T-helper 17 cell (primary cell): Measurements from ENCODE around the gene HOXA4. TPM values are rescaled to one million over a fixed set of nuclear protein-coding genes. Genes with fewer than 3 reads are reported as not detected.

Experiments
- ATAC-seq: fragments of 150-1000 bp; cut with Tn5 transposase; 2 replicates; pipeline ENCODE4 v1.10.0; 2021; ENCODE audit warnings: mild to moderate bottlenecking, moderate library complexity
- DNase-seq, 3 donors: peaks; one replicate each; pipeline versions ENCODE4 v3.0.0 to v3.0.0-alpha.2; 2020 to 2021
- H3K9me3 ChIP-seq: one replicate; pipeline ENCODE4 v1.7.0; 2013; ENCODE audit warnings: low read length, mild to moderate bottlenecking; ENCODE audit not compliant: control insufficient read depth, poor library complexity, severe bottlenecking
- H3K27ac Mint-ChIP-seq: one replicate; pipeline ENCODE4 v1.8.0; 2022; ENCODE audit warnings: mild to moderate bottlenecking, moderate library complexity, mixed read lengths
- H3K27me3 Mint-ChIP-seq: one replicate; pipeline ENCODE4 v1.8.0; 2022; ENCODE audit warnings: mixed read lengths
- H3K36me3 Mint-ChIP-seq: one replicate; pipeline ENCODE4 v1.8.0; 2022; ENCODE audit warnings: low read depth, mixed read lengths
- H3K4me1 Mint-ChIP-seq: one replicate; pipeline ENCODE4 v1.8.0; 2022; ENCODE audit warnings: mild to moderate bottlenecking, mixed read lengths
- H3K4me3 Mint-ChIP-seq: one replicate; pipeline ENCODE4 v1.8.0; 2022; ENCODE audit warnings: mild to moderate bottlenecking, moderate library complexity, mixed read lengths
- total RNA-seq, 4 donors: library from RNA in 2 of 4; stranded (reverse) in 2 of 4; gene quantifications; one replicate each; pipeline ENCODE4 v1.2.3 and lab custom pipeline; 2022 to 2026

HOXA4 gene
- total RNA-seq, 2 donors from 2014 or later, result 0.26 TPM; not detected in 1

DNA sequence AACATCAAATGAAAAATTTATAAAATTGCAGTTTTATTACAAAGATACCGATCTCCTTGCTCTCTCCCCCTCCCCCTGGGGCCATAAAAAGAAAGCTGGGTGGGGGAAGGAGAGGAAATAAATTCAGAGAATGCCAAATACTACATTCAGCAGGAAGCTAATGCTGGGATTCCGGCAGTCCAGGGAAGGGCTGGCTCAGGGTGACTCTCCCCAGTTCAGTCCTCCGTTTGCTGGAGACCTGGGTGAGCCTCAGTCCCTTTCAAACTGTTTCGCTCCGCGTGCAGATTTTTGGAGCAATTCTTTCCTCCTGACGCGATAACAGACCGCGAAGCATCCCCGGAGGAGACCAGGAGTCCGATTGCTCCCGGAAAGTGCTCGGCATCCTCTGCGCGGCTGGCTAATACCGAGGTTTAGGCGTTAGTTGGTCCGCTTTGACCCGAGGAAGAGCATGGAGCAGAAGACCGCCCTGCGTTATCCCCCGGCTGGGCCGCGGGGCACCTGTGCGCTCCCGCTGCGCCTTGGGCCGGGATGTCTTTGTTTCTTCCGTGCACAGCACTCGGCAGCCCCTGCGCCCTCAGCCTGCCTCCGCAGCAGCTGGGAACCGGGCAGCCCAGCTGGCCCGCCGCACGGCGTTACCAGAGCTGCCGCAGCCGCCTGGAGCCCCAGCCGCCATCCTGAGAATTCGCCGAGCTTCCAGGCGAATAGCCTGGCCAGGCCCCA, 24.2 kb downstream of the HOXA4 start:
- Mint-ChIP-seq H3K27me3 (peaks cover 43% of the 10 kb centered on the region), H3K36me3 (peaks cover 6% of the 10 kb centered on the region), H3K4me1 (peaks cover 10% of the 10 kb centered on the region), H3K27ac (no peak overlapping the region), H3K4me3 (no peak overlapping the region)
- DNase-seq (no peak), ATAC-seq (no peak)
- no peaks in the 10 kb centered on the region for H3K9me3 ChIP-seq

DNA sequence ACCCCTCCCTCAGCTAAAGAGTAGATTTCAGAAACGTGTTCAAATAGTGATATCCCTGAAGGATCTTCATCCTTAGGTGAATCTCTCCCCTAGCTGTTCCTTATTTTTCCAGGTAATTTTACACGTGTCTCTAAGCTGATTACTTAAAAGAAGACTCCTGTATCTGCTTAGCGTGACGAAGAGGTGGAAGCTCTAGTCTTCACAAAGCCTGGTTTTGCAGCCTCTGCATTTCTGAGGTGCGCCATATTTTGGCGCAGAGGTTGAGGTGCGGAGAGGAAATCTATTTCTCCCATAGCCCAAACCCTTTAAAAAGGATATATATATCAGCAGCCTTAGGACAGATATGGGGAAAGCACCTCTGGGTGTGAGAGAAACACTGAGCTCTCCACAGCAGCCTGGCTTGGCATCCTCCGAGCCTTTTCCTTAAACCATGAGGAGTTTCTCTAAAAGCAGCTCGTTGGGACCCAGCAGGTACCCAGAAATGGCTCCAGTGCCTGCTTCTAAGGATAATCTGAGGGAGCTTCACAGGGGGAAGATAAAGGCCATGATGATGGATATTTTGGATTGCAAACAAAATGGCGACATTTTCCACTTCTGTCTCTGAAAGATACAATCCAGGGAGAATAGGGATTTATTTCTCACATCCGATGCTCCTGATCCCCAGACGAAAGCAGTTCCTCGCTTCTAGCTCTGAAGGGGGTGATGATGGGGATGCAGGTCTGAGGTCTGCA, 25.1 kb downstream of the HOXA4 start:
- peaks cover 47% of the 10 kb centered on the region for H3K27me3 Mint-ChIP-seq
- DNase-seq (no peak), ATAC-seq (no peak)
- H3K4me1 Mint-ChIP-seq, result peaks cover 10% of the 10 kb centered on the region
- no peak overlapping the region for H3K4me3 Mint-ChIP-seq
- no peaks in the 10 kb centered on the region for H3K9me3 ChIP-seq
- no peak overlapping the region for H3K27ac Mint-ChIP-seq
- H3K36me3 Mint-ChIP-seq, result peaks cover 6% of the 10 kb centered on the region

DNA sequence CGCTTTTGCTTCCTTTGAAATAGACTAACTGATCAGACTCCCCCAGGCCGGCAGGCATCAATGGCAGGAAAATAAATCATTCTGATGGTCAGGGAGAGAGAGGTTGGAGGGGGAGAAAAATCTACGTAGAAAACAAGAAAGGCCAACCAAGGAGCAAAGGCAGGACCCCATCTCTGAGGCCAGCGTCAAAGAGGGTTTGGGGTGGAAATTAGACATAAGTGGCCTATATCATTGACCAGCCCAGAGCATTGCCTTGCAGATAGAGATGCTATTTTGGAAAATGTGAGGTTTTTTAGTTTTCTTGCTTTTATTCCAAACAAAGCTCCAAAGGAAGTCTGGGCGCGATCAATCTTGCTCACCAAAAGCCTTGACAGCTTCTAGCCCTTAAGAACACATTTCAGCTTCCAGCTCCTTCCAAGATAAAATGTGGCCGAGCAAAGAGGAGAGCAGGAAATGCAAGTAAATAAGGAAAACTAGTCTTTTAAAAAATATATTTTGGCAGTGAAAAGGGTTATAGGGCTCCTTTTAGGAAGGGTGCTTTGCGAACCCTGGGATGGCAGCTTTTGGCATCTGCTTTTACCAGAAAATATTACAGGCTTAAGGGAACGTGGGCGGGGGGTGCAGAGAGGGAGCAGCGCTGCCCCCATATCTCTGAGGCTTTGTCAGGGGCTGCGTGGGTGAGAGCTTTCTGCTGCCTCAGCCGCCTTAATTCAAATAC, 26.1 kb downstream of the HOXA4 start:
- Mint-ChIP-seq H3K36me3 (peaks cover 8% of the 10 kb centered on the region), H3K4me1 (peaks cover 10% of the 10 kb centered on the region), H3K27ac (no peak overlapping the region), H3K4me3 (no peak overlapping the region), H3K27me3 (peaks cover 56% of the 10 kb centered on the region)
- ATAC-seq (no peak), DNase-seq (no peak)
- H3K9me3 ChIP-seq, result no peaks in the 10 kb centered on the region

DNA sequence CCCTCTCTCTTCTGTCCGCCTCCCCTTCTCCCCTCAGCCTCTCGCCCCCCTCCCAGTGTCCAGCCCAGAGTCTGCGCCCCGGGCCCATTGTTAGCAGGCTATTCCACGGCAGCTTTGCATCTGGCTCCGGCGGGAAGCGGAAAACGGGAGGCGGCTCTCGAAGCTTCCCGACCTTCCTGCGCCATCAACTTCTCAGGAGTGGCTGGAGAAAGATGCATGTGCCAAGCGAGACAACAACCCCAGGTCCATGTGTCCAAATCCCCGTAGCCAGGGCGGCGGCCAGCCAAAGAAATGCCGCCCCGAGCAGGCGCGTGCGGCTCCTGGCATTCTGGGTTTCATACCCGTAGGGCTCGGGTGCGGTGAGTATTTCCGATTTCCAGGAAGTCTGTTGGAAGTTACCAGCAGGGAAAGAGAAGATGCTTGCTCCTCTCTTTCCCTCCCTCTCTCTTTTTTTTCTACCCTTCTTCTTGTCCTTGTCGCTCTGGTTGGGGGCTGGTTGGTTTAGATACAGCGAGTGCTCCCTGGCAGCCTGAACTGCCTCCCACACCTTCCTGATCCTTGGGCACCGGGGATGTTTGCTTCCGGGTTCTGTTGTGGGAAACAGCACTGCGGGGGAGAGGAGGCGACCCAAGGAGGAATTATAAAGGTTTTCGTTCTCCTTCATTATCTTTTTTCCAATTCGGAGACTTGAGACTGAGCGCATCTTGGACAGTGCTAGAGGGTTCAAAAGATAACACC, 26.9 kb downstream of the HOXA4 start:
- H3K4me3 Mint-ChIP-seq, result peak overlapping the region; percentile 76
- H3K27ac Mint-ChIP-seq, result no peak overlapping the region
- peaks cover 65% of the 10 kb centered on the region for H3K27me3 Mint-ChIP-seq
- peaks cover 9% of the 10 kb centered on the region for H3K36me3 Mint-ChIP-seq
- no peak for ATAC-seq
- no peak for DNase-seq
- no peaks in the 10 kb centered on the region for H3K9me3 ChIP-seq
- H3K4me1 Mint-ChIP-seq, result peaks cover 14% of the 10 kb centered on the region

DNA sequence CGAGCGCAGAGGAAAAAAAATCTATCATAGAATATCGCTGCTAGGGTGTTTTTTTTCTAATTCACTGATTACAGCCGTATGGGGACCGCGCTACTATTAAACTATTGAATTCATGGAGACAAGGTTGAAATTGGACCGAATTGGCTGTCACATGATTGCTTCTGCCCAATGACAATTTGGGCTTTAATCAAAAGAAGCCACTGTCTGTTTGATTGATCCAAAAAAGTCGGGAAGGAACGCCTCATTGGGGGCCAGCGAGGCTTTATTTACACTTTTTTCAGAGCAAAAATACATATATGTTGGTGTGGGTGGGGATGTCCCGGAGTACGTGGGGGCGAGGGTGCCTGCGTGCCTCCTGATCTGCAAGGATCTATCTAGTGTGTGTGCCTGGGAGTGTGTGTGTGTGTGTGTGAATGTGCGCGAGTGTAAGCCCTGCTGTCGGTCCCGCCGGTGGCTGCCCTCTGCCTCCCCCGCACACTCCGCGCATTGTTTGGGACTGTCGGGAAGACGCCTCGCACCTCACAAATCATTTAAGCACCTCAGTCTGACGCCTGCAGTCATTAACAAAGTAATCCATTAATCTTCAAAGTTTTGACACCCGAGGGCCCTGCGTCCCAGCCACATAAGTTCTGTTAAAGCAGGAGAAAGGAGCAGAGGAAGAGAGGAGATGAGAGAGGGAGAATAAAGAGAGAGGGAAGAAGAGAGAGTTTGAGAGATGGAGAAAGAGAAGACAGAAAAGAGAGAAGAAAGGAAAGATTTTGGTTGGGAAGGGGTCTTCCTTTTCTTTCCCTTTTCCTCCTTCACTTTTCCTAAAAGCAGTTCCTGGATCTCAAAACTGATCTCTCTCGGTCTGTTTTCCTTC, 27.7 kb downstream of the HOXA4 start, which contains the start of gene HOXA2:
HOXA2 (minus strand) TSS at position 103 of the 862 bp plus-strand sequence. CDS start 183 bp downstream, outside the sequence.
- peaks cover 69% of the 10 kb centered on the region for H3K27me3 Mint-ChIP-seq
- no peaks in the 10 kb centered on the region for H3K9me3 ChIP-seq
- peaks cover 9% of the 10 kb centered on the region for H3K36me3 Mint-ChIP-seq
- H3K4me3 Mint-ChIP-seq, result peak within 1 kb of the TSS; percentile 76
- DNase-seq (no peak), ATAC-seq (no peak)
- no peak within 1 kb of the TSS for H3K27ac Mint-ChIP-seq
- peaks cover 20% of the 10 kb centered on the region for H3K4me1 Mint-ChIP-seq

DNA sequence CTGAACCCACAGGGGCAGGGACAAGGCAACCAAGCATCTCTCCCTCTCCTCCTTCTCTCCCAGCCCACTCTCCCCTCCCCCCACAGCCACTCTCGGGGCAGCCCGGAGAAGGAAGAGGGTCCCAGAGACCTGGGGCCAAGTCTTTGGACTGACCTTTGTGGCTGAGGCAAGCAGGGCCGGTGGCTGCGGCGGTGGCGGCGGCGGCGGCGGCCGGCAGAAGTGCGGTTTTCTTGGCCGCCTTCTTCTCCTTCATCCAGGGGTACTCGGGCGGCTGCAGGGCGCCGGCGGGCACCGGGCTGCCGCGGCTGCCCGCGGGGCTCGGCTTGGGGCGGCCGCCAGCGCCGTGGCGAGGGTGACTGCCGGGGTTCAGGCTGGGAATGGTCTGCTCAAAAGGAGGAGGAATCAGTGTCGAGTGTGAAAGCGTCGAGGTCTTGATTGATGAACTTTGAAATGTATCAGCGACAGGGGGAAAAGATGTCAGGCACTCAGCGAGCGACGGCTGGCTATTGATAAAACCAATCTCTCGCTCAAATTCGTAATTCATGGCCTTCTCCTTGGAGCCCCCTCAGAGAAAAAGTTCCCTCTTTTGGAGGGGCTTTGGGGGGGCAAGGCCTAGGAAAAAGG, 28.5 kb downstream of the HOXA4 start:
- ATAC-seq (no peak), DNase-seq (no peak)
- Mint-ChIP-seq H3K36me3 (peaks cover 9% of the 10 kb centered on the region), H3K4me3 (peak overlapping the region; percentile 28), H3K27me3 (peaks cover 77% of the 10 kb centered on the region), H3K4me1 (peaks cover 22% of the 10 kb centered on the region), H3K27ac (no peak overlapping the region)
- no peaks in the 10 kb centered on the region for H3K9me3 ChIP-seq

DNA sequence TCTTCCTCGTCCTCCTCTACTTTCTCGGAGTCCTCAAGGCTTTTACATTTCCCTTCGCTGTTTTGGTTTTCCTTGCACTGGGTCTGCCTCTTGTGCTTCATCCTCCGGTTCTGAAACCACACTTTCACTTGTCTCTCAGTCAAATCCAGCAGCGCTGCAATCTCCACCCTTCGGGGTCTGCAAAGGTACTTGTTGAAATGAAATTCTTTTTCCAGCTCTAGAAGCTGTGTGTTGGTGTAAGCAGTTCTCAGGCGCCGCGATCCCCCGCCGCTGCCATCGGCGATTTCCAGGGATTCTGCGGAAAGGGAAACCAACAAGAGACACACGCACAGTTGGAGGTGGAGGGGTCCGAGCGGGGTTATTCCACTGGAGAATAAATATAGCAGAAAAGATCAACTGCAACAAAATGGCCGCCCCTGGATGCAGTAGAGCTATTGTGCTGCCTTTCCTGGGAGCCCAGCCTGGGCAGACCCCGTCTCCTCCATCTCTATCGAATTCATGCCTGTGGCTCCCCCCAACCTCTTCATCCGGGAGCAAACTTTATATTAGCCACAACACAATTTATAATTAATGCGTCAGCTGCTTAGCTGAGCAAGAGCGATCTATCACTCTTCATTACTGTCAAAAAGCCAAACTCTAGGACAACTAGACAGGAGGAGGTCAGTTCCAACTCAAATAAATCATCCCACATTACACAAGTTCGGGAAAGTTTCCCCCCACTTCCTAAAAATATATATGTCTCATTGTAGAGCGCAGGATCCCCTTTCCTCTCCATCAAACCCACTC, 29.2 kb downstream of the HOXA4 start:
- no peaks in the 10 kb centered on the region for H3K9me3 ChIP-seq
- peaks cover 9% of the 10 kb centered on the region for H3K36me3 Mint-ChIP-seq
- DNase-seq (no peak), ATAC-seq (no peak)
- H3K27ac Mint-ChIP-seq, result no peak overlapping the region
- H3K27me3 Mint-ChIP-seq, result peaks cover 78% of the 10 kb centered on the region
- H3K4me3 Mint-ChIP-seq, result peak overlapping the region; percentile 28
- peaks cover 23% of the 10 kb centered on the region for H3K4me1 Mint-ChIP-seq

DNA sequence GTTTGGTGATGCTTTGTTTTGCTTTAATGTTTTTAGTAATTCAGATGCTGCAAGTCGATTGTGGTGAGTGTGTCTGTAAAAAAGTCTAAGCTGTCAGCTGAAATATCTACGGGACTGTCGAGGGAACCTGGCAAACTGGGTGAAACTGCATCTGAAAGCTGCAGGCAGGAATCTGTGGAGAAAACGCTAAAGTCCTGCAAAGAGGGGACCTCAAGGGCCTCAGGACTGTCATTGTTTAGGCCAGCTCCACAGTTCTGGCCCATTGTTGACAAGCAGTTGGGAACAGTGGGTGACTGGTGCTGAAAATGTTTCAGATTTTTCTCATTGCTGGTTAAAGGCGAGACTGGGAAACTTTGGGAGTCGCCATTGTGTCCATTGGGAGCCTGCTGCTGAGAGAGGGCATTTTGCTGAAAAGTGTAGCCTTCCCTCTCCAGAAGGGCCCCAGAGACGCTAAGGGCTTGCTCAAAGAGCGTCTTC, 29.8 kb downstream of the HOXA4 start:
- H3K27ac Mint-ChIP-seq, result no peak overlapping the region

DNA sequence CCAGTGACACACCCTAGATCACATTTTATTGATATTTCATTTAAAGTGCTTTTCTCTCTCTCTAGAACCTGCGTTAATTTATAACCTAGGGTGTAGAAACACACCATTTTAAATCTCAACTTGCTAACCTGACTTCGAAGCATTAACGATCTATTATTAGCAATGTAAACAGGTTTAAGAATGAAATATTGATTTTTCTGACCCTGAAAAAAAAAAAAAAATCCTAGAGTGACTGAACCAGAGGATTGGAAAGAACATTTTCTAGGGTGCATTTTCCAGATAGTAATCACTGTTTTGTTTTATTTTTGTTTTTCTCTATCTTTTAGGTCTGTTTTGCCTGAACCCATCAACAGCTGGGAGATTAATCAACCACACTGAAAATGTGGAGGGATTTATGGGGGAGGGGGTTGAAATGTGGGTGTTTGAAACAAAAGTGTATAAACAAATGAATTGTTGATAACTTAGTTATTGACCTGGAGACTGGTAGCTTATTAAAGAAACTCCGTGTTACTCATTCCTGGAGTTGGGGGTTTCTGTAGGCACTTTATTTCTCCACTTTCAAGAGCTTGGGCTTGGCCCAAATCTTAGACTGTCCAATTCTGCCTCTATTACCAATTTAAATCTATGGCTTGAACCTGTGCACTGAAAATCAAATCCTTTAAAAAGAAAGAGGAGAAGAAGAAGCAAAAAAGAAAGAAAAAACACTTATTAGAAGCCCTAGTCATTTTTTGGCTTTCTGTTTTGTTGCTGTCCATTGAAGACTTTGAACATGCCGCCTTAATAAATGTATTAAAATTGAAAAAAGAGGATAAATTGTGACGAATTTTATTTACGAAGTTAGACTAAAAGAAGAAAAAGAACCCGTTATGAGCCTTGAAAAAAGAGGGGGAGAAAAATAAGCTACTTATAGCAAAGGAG, 30.8 kb downstream of the HOXA4 start:
- ATAC-seq, result no peak
- peaks cover 30% of the 10 kb centered on the region for H3K4me1 Mint-ChIP-seq

More for the DNA sequence above, 29.8 kb downstream of the HOXA4 start:
- ATAC-seq, result no peak
- H3K27me3 Mint-ChIP-seq, result peaks cover 76% of the 10 kb centered on the region
- no peaks in the 10 kb centered on the region for H3K9me3 ChIP-seq
- H3K4me1 Mint-ChIP-seq, result peaks cover 23% of the 10 kb centered on the region
- DNase-seq, result no peak
- H3K4me3 Mint-ChIP-seq, result no peak overlapping the region
- peaks cover 9% of the 10 kb centered on the region for H3K36me3 Mint-ChIP-seq

DNA sequence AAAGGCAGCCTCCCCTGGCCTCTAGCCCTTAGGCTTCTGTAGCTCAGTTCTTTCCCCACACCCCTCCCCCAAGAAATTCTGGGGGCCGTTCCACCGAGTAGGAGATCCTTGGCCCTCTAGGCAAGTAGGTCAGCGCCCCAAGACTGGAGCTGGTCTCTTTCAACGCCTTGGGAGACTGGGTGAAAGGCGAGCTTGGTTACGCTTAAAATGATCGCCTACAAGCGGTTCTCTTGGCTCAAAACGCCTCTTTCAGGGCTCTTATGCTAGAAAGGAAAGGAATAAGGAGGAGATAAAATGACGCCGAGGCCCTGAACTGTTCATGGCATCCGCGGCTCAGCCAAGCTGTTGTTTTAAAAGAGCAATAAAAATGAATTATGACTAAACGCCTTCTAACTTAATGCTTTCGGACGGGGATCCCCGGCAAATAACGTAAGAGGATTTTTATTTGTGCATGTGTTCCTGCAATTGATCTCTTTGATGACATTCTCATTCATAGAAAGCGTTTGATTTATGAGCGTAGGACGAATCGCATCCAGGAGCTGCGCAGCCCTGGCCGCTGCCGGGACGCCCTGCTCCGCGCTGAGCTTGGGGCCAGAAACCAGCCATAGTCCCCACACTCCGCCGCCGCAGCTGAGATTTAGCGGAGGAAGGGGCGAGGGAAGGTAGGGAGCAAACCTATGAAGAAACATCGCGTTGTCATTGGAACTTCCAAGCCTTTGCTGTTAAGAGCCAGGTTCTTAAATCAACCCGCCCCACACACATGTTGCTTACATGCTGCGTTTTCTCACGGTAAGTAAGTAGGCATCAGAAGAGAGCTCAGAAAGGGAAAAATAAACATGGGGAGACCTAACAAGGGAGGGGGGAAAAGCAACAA, 31.7 kb downstream of the HOXA4 start:
- Mint-ChIP-seq H3K27ac (no peak overlapping the region), H3K36me3 (peaks cover 12% of the 10 kb centered on the region), H3K27me3 (peaks cover 83% of the 10 kb centered on the region), H3K4me3 (peak overlapping the region; percentile 19), H3K4me1 (peaks cover 31% of the 10 kb centered on the region)
- H3K9me3 ChIP-seq, result no peaks in the 10 kb centered on the region
- ATAC-seq (no peak), DNase-seq (no peak)

More for the DNA sequence above, 30.8 kb downstream of the HOXA4 start:
- H3K36me3 Mint-ChIP-seq, result peaks cover 9% of the 10 kb centered on the region
- no peak overlapping the region for H3K27ac Mint-ChIP-seq
- no peak overlapping the region for H3K4me3 Mint-ChIP-seq
- no peak for DNase-seq
- peaks cover 81% of the 10 kb centered on the region for H3K27me3 Mint-ChIP-seq
- no peaks in the 10 kb centered on the region for H3K9me3 ChIP-seq
